Osteoblast (primary cell): ENCODE data around the gene DTX3. TPM values are rescaled to one million over a fixed set of nuclear protein-coding genes. Genes with fewer than 3 reads are reported as not detected.
A peak's percentile ranks its signal among the peaks of the same experiment; 100 is the strongest.

Experiments used
- DNase-seq: peaks from one replicate; pipeline ENCODE4 v3.0.0; 2011; ENCODE audit warnings: low spot score, mixed read lengths; ENCODE audit not compliant: insufficient read length; ENCODE audit errors: missing footprints
- H2AFZ ChIP-seq: 2 replicates; pipeline ENCODE4 v1.6.0; 2011; ENCODE audit warnings: mild to moderate bottlenecking, low read length
- H3K27ac ChIP-seq: 2 replicates; pipeline ENCODE4 v1.5.1; 2011; ENCODE audit warnings: mild to moderate bottlenecking, low read depth, low read length, moderate library complexity
- H3K27me3 ChIP-seq: 2 replicates; pipeline ENCODE4 v1.6.0; 2012; ENCODE audit warnings: mild to moderate bottlenecking, control low read depth, inconsistent platforms, low read length, moderate library complexity; ENCODE audit not compliant: insufficient read depth
- H3K36me3 ChIP-seq: 2 replicates; pipeline ENCODE4 v1.5.1; 2011; ENCODE audit warnings: mild to moderate bottlenecking, low read length, control low read depth, moderate library complexity; ENCODE audit not compliant: insufficient read depth
- H3K4me1 ChIP-seq: 2 replicates; pipeline ENCODE4 v1.5.1; 2011; ENCODE audit warnings: mild to moderate bottlenecking, low read length, control low read depth, moderate library complexity; ENCODE audit not compliant: insufficient read depth
- H3K4me2 ChIP-seq: 2 replicates; pipeline ENCODE4 v1.6.0; 2011; ENCODE audit warnings: mild to moderate bottlenecking, low read length; ENCODE audit not compliant: insufficient read depth
- H3K4me3 ChIP-seq: fragments of 200-600 bp; sonication (generic); 3 replicates; pipeline ENCODE4 v1.5.1; 2012; ENCODE audit warnings: mild to moderate bottlenecking, low read length, inconsistent platforms; ENCODE audit not compliant: insufficient read depth
- H3K79me2 ChIP-seq: 2 replicates; pipeline ENCODE4 v1.6.0; 2012; ENCODE audit warnings: mild to moderate bottlenecking, low read length, control low read depth, inconsistent platforms; ENCODE audit not compliant: insufficient read depth
- H3K9me3 ChIP-seq: 2 replicates; pipeline ENCODE4 v1.5.1; 2011; ENCODE audit warnings: low read depth, low read length, control low read depth
- H4K20me1 ChIP-seq: 2 replicates; pipeline ENCODE4 v1.6.0; 2012; ENCODE audit warnings: mild to moderate bottlenecking, low read length, control low read depth; ENCODE audit not compliant: insufficient read depth
- CTCF ChIP-seq: IDR thresholded peaks from 2 replicates; pipeline ENCODE4 v1.5.1; 2011; ENCODE audit warnings: mild to moderate bottlenecking, low read depth, low read length, moderate library complexity; ENCODE audit errors: extremely low read depth
- total RNA-seq: library from RNA; depleted of rRNA; stranded (reverse); fragments of >200 nt; gene quantifications from 2 replicates; pipeline ENCODE4 v1.2.3, GENCODE V29; 2012

The DTX3 gene
- total RNA-seq, 1 donor, result 21.4 TPM

DNA sequence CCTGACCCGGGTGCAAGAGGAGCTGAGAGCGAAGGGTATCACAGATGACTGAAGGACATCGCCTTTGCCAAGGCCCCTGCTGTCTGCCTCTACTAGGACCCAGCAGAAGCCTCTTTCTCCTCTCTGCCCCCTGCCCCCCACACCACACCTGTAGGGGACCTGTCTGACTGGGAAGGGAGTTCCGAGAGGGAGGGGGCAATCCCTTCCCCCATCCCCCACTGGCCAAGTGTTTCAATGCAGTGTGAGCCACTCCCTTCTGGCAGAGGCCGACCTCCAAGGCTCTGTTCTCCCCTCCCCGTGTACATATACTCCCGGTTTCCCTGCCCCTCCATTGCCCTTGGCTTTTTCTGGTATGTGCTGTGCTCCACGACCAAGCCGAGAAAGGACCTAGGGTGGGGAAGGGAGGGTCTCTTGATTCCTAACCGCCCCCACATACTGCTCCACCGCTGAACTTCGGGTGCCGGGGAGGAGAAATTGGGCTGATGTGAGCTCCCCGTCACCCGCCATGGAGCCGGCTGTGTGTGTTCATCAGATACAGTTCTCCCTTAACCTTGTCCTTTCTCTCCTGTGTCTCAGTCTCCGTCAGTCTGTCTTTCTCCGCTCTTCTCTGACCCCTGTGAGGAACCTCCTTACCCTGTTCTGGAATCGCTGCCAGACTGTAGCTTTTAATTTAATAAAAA lies 4.6 kb downstream of the DTX3 start:
- TF ChIP-seq CTCF, result no peak
- no peaks in the 10 kb centered on the region for H4K20me1 ChIP-seq
- H3K27me3 ChIP-seq, result no peaks in the 10 kb centered on the region
- no peaks in the 10 kb centered on the region for H3K79me2 ChIP-seq
- H3K9me3 ChIP-seq, result no peaks in the 10 kb centered on the region
- H3K4me3 ChIP-seq, result no peak overlapping the region
- peak; percentile 72 for DNase-seq
- H3K4me2 ChIP-seq, result no peak overlapping the region
- H3K27ac ChIP-seq, result no peak overlapping the region
- H2AFZ ChIP-seq, result no peak overlapping the region
- peaks cover 2% of the 10 kb centered on the region for H3K36me3 ChIP-seq
- peaks cover 16% of the 10 kb centered on the region for H3K4me1 ChIP-seq

DNA sequence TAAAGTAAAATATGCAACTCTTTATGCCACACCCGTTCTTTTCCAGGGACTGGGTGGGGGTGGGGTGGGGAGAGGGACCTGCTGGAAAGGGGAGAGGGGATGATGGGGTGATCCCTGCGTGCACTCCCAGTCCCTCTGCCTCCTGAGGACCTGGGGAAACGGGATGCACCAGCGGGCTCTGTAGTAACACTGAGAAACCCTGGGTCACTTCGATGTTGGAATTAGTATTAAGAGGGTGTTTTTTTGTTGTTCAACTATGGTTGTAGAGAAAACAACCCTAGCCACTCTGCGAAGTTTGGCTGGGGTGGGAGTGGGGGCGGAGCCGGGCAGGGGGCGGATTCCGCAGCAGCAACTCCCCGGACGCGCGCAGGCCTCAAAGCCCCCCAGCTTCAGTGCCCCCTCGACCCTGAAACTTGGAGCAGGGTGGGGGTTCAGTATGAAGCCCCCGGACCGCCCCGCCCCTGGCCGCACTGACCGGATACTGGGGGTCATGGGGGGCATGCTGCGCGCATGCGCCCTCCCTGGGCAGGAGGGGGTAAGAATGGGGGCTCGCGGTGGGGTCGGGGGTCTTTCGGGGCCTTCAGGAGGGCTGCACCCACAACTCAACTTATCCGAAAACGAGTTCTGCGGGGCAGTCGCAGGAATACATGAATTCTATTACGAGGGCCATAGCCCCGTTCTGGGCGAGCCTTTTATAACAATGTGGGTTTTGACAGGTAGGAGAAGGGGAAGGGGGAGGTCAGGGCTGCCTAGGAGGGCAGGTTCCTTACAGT lies 5.3 kb downstream of the DTX3 start:
- Histone ChIP-seq H3K4me1 (peaks cover 15% of the 10 kb centered on the region), H3K36me3 (peaks cover 2% of the 10 kb centered on the region), H3K9me3 (no peaks in the 10 kb centered on the region), H3K4me3 (peak overlapping the region; percentile 82), H3K27me3 (no peaks in the 10 kb centered on the region), H3K27ac (no peak overlapping the region), H4K20me1 (no peaks in the 10 kb centered on the region), H2AFZ (peak overlapping the region; percentile 59), H3K79me2 (no peaks in the 10 kb centered on the region), H3K4me2 (peak overlapping the region; percentile 81)
- peak; percentile 66 for DNase-seq
- TF ChIP-seq CTCF, result no peak

DNA sequence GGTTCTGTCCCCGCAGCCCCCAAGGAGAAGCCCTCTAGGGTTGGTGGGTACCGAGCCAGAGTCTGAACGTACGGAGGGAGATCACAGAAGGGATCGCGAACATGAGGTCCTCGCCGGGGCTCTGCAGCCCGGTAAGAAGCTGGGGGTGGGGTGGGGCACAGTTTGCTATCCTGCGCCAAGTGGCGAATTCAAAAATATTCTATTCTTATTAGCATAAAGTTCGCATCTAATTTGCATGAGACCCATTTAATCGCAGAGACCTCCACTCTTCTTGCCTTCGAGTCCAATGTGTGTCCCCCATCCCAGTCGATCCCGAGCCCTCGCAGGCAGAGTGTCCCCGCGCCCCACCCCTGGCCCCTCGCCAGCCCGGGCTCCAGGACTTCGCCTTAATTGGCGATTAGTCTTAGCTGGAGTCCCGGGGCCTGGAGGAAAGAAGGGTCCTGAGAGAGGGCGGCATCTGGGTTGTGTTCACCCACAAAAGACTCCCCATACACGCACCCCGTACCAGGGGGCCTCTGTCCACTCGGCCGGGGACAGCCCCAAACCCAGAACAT lies 6.0 kb downstream of the DTX3 start:
- no peaks in the 10 kb centered on the region for H3K79me2 ChIP-seq
- H3K4me2 ChIP-seq, result peak overlapping the region; percentile 81
- peak overlapping the region; percentile 82 for H3K4me3 ChIP-seq
- H4K20me1 ChIP-seq, result no peaks in the 10 kb centered on the region
- peaks cover 2% of the 10 kb centered on the region for H3K36me3 ChIP-seq
- H3K27ac ChIP-seq, result no peak overlapping the region
- TF ChIP-seq CTCF, result no peak
- H3K4me1 ChIP-seq, result peaks cover 10% of the 10 kb centered on the region
- no peaks in the 10 kb centered on the region for H3K27me3 ChIP-seq
- no peaks in the 10 kb centered on the region for H3K9me3 ChIP-seq
- no peak for DNase-seq
- H2AFZ ChIP-seq, result peak overlapping the region; percentile 92
